ENCODE results near the gene TRIM29.
A peak's percentile ranks its signal among the peaks of the same experiment; 100 is the strongest.

TRIM29 gene

GRCh38 chr11:120139316-120140069 is 1.6 kb upstream of the TRIM29 start:
- DNase-seq: no peak

GRCh38 chr11:120137187-120137610 is 714 bp downstream of the TRIM29 start:
- DNase-seq: no peak

GRCh38 chr11:120136356-120136755 is 1.6 kb downstream of the TRIM29 start:
- DNase-seq: no peak

- no peak for DNase-seq
These were observed 2.1 kb downstream of the TRIM29 start for GRCh38 chr11:120135838-120136237.

- no peak for DNase-seq
These were observed 3.0 kb downstream of the TRIM29 start for GRCh38 chr11:120134931-120135228.

- DNase-seq: no peak
These were observed 3.6 kb downstream of the TRIM29 start for GRCh38 chr11:120134106-120134930.

GRCh38 chr11:120133216-120134105 is 4.5 kb downstream of the TRIM29 start:
- DNase-seq: no peak

- no peak for DNase-seq
These were observed 5.2 kb downstream of the TRIM29 start for GRCh38 chr11:120132645-120133185.

GRCh38 chr11:120131941-120132644 is 5.8 kb downstream of the TRIM29 start:
- DNase-seq: no peak

GRCh38 chr11:120130991-120131760 is 6.7 kb downstream of the TRIM29 start:
- peak; percentile 0 for DNase-seq

GRCh38 chr11:120130176-120130980 is 7.5 kb downstream of the TRIM29 start:
- peak; percentile 0 for DNase-seq

- DNase-seq: no peak
These were observed 8.3 kb downstream of the TRIM29 start for GRCh38 chr11:120129570-120129969.

GRCh38 chr11:120128392-120129119 is 9.4 kb downstream of the TRIM29 start:
- no peak for DNase-seq

- DNase-seq: no peak
These were observed 10.7 kb downstream of the TRIM29 start for GRCh38 chr11:120127236-120127635.

GRCh38 chr11:120126620-120127019 is 11.3 kb downstream of the TRIM29 start:
- no peak for DNase-seq

- no peak for DNase-seq
These were observed 12.4 kb downstream of the TRIM29 start for GRCh38 chr11:120125509-120125908.

- no peak for DNase-seq
These were observed 12.9 kb downstream of the TRIM29 start for GRCh38 chr11:120125024-120125423.

GRCh38 chr11:120124355-120124754 is 13.6 kb downstream of the TRIM29 start:
- no peak for DNase-seq

- DNase-seq: no peak
These were observed 14.0 kb downstream of the TRIM29 start for GRCh38 chr11:120123946-120124345.
